ENCODE data around the gene INAFM2.
A peak's percentile ranks its signal among the peaks of the same experiment; 100 is the strongest.

The INAFM2 gene

GRCh38 chr15:40289140-40289775 is 34.2 kb upstream of the INAFM2 start:
- DNase-seq, result peak; percentile 71

GRCh38 chr15:40290545-40290917 is 33.0 kb upstream of the INAFM2 start:
- DNase-seq, result no peak

- DNase-seq, result peak; percentile 60
Measured at GRCh38 chr15:40290918-40291574, 32.4 kb upstream of the INAFM2 start.

GRCh38 chr15:40292246-40292645 is 31.2 kb upstream of the INAFM2 start:
- DNase-seq, result no peak

GRCh38 chr15:40293006-40293405 is 30.5 kb upstream of the INAFM2 start:
- DNase-seq, result no peak

- DNase-seq, result no peak
Measured at GRCh38 chr15:40293905-40294895, 29.3 kb upstream of the INAFM2 start.

GRCh38 chr15:40295297-40295696 is 28.2 kb upstream of the INAFM2 start:
- no peak for DNase-seq

- no peak for DNase-seq
Measured at GRCh38 chr15:40295877-40296560, 27.5 kb upstream of the INAFM2 start.

- no peak for DNase-seq
Measured at GRCh38 chr15:40296561-40297230, 26.8 kb upstream of the INAFM2 start.

- no peak for DNase-seq
Measured at GRCh38 chr15:40297356-40297755, 26.1 kb upstream of the INAFM2 start.

GRCh38 chr15:40298216-40298935 is 25.1 kb upstream of the INAFM2 start:
- no peak for DNase-seq

GRCh38 chr15:40300367-40300766 is 23.1 kb upstream of the INAFM2 start:
- DNase-seq, result no peak

- no peak for DNase-seq
Measured at GRCh38 chr15:40300771-40301170, 22.7 kb upstream of the INAFM2 start.

GRCh38 chr15:40301467-40302179 is 21.9 kb upstream of the INAFM2 start:
- no peak for DNase-seq

GRCh38 chr15:40302288-40302886 is 21.1 kb upstream of the INAFM2 start:
- no peak for DNase-seq

- no peak for DNase-seq
Measured at GRCh38 chr15:40302981-40303380, 20.5 kb upstream of the INAFM2 start.

- no peak for DNase-seq
Measured at GRCh38 chr15:40303576-40303975, 19.9 kb upstream of the INAFM2 start.

- DNase-seq, result no peak
Measured at GRCh38 chr15:40305281-40305680, 18.2 kb upstream of the INAFM2 start.

GRCh38 chr15:40306371-40306770 is 17.1 kb upstream of the INAFM2 start:
- DNase-seq, result no peak

GRCh38 chr15:40306908-40307307 is 16.6 kb upstream of the INAFM2 start:
- DNase-seq, result no peak

Measured in COR-L47 (cell line).